Measurements from ENCODE around the gene DNAJC12.
A peak's percentile ranks its signal among the peaks of the same experiment; 100 is the strongest.
"Not testable (repeated sequence)": the region's sequence is repeated elsewhere in the genome, so short reads cannot be mapped to it uniquely, and the experiment has no call there.

Gene DNAJC12

GRCh38 chr10:67839511-67839910 lies 1.5 kb upstream of the DNAJC12 start:
- not testable (repeated sequence) for DNase-seq

- DNase-seq, result no peak
These were observed 1.0 kb downstream of the DNAJC12 start for GRCh38 chr10:67836972-67837371.

GRCh38 chr10:67836488-67836887 lies 1.5 kb downstream of the DNAJC12 start:
- DNase-seq, result peak in 1 of 2 experiments; percentile 5

- DNase-seq, result peak in 1 of 2 experiments; percentile 22
These were observed 2.2 kb downstream of the DNAJC12 start for GRCh38 chr10:67835541-67836394.

GRCh38 chr10:67834375-67834774 lies 3.6 kb downstream of the DNAJC12 start:
- DNase-seq, result no peak

- DNase-seq, result no peak
These were observed 10.2 kb downstream of the DNAJC12 start for GRCh38 chr10:67827811-67828210.

- DNase-seq, result no peak
These were observed 18.2 kb downstream of the DNAJC12 start for GRCh38 chr10:67819768-67820204.

- no peak for DNase-seq
These were observed 19.7 kb downstream of the DNAJC12 start for GRCh38 chr10:67818323-67818722.

- DNase-seq, result no peak
These were observed 21.3 kb downstream of the DNAJC12 start for GRCh38 chr10:67816719-67817118.

GRCh38 chr10:67815571-67816059 lies 22.4 kb downstream of the DNAJC12 start:
- no peak for DNase-seq

GRCh38 chr10:67812007-67812406 lies 26.0 kb downstream of the DNAJC12 start:
- no peak for DNase-seq

GRCh38 chr10:67809107-67809506 lies 28.9 kb downstream of the DNAJC12 start:
- DNase-seq, result no peak

GRCh38 chr10:67808704-67809103 lies 29.3 kb downstream of the DNAJC12 start:
- DNase-seq, result no peak

GRCh38 chr10:67807855-67808456 lies 30.0 kb downstream of the DNAJC12 start:
- no peak for DNase-seq

- no peak for DNase-seq
These were observed 33.7 kb downstream of the DNAJC12 start for GRCh38 chr10:67804395-67804678.

GRCh38 chr10:67803588-67804394 lies 34.2 kb downstream of the DNAJC12 start:
- no peak for DNase-seq

GRCh38 chr10:67802767-67803538 lies 35.0 kb downstream of the DNAJC12 start:
- no peak for DNase-seq

GRCh38 chr10:67801118-67801517 lies 36.9 kb downstream of the DNAJC12 start:
- DNase-seq, result no peak

- DNase-seq, result no peak
These were observed 43.0 kb downstream of the DNAJC12 start for GRCh38 chr10:67794909-67795460.

- DNase-seq, result no peak
These were observed 43.7 kb downstream of the DNAJC12 start for GRCh38 chr10:67794256-67794655.

GRCh38 chr10:67793313-67793712 lies 44.7 kb downstream of the DNAJC12 start:
- no peak for DNase-seq

- no peak for DNase-seq
These were observed 45.3 kb downstream of the DNAJC12 start for GRCh38 chr10:67792653-67793052.

Data from NCI-H526 (cell line).